K562 (cell line): ENCODE results near the gene ITPKB.

Source experiments
- ARID3A ChIP-seq: IDR thresholded peaks from 2 replicates; pipeline ENCODE4 v1.6.1; 2012; ENCODE audit warnings: low read depth, low read length, improper control_type of control experiment, borderline replicate concordance
- BRD4 ChIP-seq: fragments of 200-600 bp; sonication (generic); IDR thresholded peaks from 2 replicates; pipeline ENCODE4 v1.6.1; 2017; ENCODE audit warnings: inconsistent platforms
- CTCF ChIP-seq, 3 experiments: IDR thresholded peaks in 2 of 3; conservative IDR thresholded peaks in 1 of 3; 2 replicates each; pipeline ENCODE4 v1.5.1; 2011 to 2012; ENCODE audit warnings: low read length in 3 of 3, mild to moderate bottlenecking in 3 of 3, control low read depth in 2 of 3, improper control_type of control experiment in 1 of 3, inconsistent platforms in 1 of 3, low read depth in 1 of 3, mixed read lengths in 1 of 3, moderate library complexity in 1 of 3; ENCODE audit not compliant: insufficient read depth in 2 of 3
- EGR1 ChIP-seq: fragments of 450-650 bp; conservative IDR thresholded peaks from 2 replicates; pipeline ENCODE4 v1.6.1; 2017; ENCODE audit warnings: mild to moderate bottlenecking
- EZH2 ChIP-seq: IDR thresholded peaks from 2 replicates; pipeline ENCODE4 v1.6.1; 2012; ENCODE audit warnings: low read depth, mild to moderate bottlenecking, inconsistent platforms, low read length, borderline replicate concordance
- FOXJ3 ChIP-seq: sonication (generic); formaldehyde crosslinking; IDR thresholded peaks from 2 replicates; pipeline ENCODE4 v1.4.0; 2020; ENCODE audit warnings: mild to moderate bottlenecking, missing genetic modification reagents
- HDAC8 ChIP-seq: fragments of 450-650 bp; IDR thresholded peaks from 2 replicates; pipeline ENCODE4 v1.6.1; 2016; ENCODE audit warnings: mild to moderate bottlenecking, missing genetic modification characterization, moderate library complexity, missing compliant biosample characterization
- NR2C2 ChIP-seq, 2 experiments: fragments of 200-800 bp in 1 of 2; sonication (Bioruptor generic) in 1 of 2; sonication (generic) in 1 of 2; formaldehyde crosslinking in 1 of 2; IDR thresholded peaks; 2 replicates each; pipeline versions ENCODE4 v1.6.1 to v1.8.0; 2016 to 2022; ENCODE audit warnings: mild to moderate bottlenecking in 1 of 2, missing compliant biosample characterization in 1 of 2, missing genetic modification characterization in 1 of 2, missing genetic modification reagents in 1 of 2
- REST ChIP-seq, 2 experiments: fragments of 450-650 bp; formaldehyde crosslinking in 1 of 2; IDR thresholded peaks; 2 replicates each; pipeline versions ENCODE4 v1.4.0 to v1.6.1; 2014 to 2020; ENCODE audit warnings: mild to moderate bottlenecking in 2 of 2, borderline replicate concordance in 1 of 2, low read depth in 1 of 2
- SMARCA4 ChIP-seq: fragments of 450-650 bp; IDR thresholded peaks from 2 replicates; pipeline ENCODE4 v1.6.1; 2016
- TAF1 ChIP-seq: IDR thresholded peaks from 2 replicates; pipeline ENCODE4 v1.6.1; 2011; ENCODE audit warnings: mild to moderate bottlenecking, low read length, moderate library complexity; ENCODE audit not compliant: insufficient read depth, control insufficient read depth, severe bottlenecking; ENCODE audit errors: extremely low read depth
- ZKSCAN8 ChIP-seq: fragments of 200-800 bp; sonication (Bioruptor generic); IDR thresholded peaks from 2 replicates; pipeline ENCODE4 v1.6.1; 2016; ENCODE audit warnings: missing genetic modification characterization, missing compliant biosample characterization

GRCh38 chr1:226787638-226788037 lies 48.6 kb upstream of the ITPKB start:
- TF ChIP-seq EZH2 (no peak), SMARCA4 (no peak), HDAC8 (tag) (no peak), CTCF (IDR thresholded peaks at IDR 0.05 in 2 of 3, conservative IDR thresholded peaks at IDR 0.05 in 1 of 3; ENCODE audit: insufficient read depth in 2 of 3, low read depth in 1 of 3, low read length in 3 of 3) (no peak), ZKSCAN8 (CRISPR knock-in tag) (no peak), TAF1 (no peak), NR2C2 (CRISPR knock-in tag; IDR thresholded peaks at IDR 0.05) (no peak), NR2C2 (tag; IDR thresholded peaks at IDR 0.05) (no peak), BRD4 (no peak), FOXJ3 (CRISPR knock-in tag) (no peak), ARID3A (no peak), EGR1 (no peak), REST (IDR thresholded peaks at IDR 0.05; ENCODE audit: borderline replicate concordance) (no peak), REST (CRISPR knock-in tag; IDR thresholded peaks at IDR 0.05; ENCODE audit: low read depth) (no peak)
